Astrocyte (in vitro differentiated cells and primary cell): Measurements from ENCODE around the gene HYAL1.

Source experiments
- CTCF ChIP-seq: IDR thresholded peaks from 2 replicates; pipeline ENCODE4 v1.5.1; 2011; ENCODE audit warnings: low read depth, mild to moderate bottlenecking, inconsistent platforms, low read length, moderate library complexity; ENCODE audit not compliant: insufficient read depth
- EZH2 ChIP-seq: IDR thresholded peaks from 2 replicates; pipeline ENCODE4 v1.6.1; 2012; ENCODE audit warnings: mild to moderate bottlenecking, low read length, inconsistent platforms; ENCODE audit not compliant: insufficient read depth

GRCh38 chr3:50324351-50325112 lies 21.2 kb upstream of the HYAL1 start:
- peak; percentile 92 for TF ChIP-seq CTCF
- TF ChIP-seq EZH2 = no peak
